Lower leg skin (tissue), 4 donors: ENCODE data around the gene CACNA1B. TPM values are rescaled to one million over a fixed set of nuclear protein-coding genes. Genes with fewer than 3 reads are reported as not detected.
"Not testable (repeated sequence)": the region's sequence is repeated elsewhere in the genome, so short reads cannot be mapped to it uniquely, and the experiment has no call there.

Experiments
- DNase-seq, 2 donors: peaks; one replicate each; pipeline ENCODE4 v3.0.0-alpha.2; 2019; ENCODE audit warnings: low spot score in 2 of 2
- H3K4me3 ChIP-seq: fragments of 200-600 bp; sonication (generic); 2 replicates; pipeline ENCODE4 v1.5.1; 2017; ENCODE audit warnings: mild to moderate bottlenecking, low read depth; ENCODE audit not compliant: poor library complexity, severe bottlenecking
- CTCF ChIP-seq, 3 donors: fragments of 450-650 bp; IDR thresholded peaks; one replicate each; pipeline ENCODE4 v1.5.1; 2016; ENCODE audit warnings: antibody characterized with exemption in 3 of 3, mild to moderate bottlenecking in 3 of 3, moderate library complexity in 2 of 3
- POLR2A ChIP-seq, 2 donors: fragments of 450-650 bp; IDR thresholded peaks; one replicate each; pipeline ENCODE4 v1.6.1; 2016 to 2017; ENCODE audit warnings: antibody characterized with exemption in 2 of 2, mild to moderate bottlenecking in 1 of 2, moderate library complexity in 1 of 2
- WGBS, 2 donors: methylation state at CpG; one replicate each; pipeline ENCODE4 v1.1.5; 2018; 5-methylcytosine and 5-hydroxymethylcytosine counted together
- intact Hi-C: fragments of 100-400 bp; cut with DNase I; formaldehyde crosslinking; loops from one replicate; pipeline ENCODE4 v1.15.0; 2023; ENCODE audit warnings: low total_unique reads
- total RNA-seq, 4 donors: library from RNA; depleted of rRNA; stranded (reverse); fragments of >200 nt; gene quantifications; one replicate each; pipeline ENCODE4 v1.1.0, GENCODE V29; 2016

Gene CACNA1B
- total RNA-seq, 4 donors from 2014 or later, result not detected

GRCh38 chr9:138112090-138112748 lies 234.6 kb downstream of the CACNA1B start:
- DNase-seq, result peak in 1 of 2 donors; percentile 64
- no peak overlapping the region for H3K4me3 ChIP-seq
- WGBS, 2 donors, result 78 to 90% methylated on average over 16 of the region's 16 CpGs
- intact Hi-C loops, result no loop called here
- TF ChIP-seq CTCF (IDR thresholded peaks at IDR 0.05), result no peak
- no peak for TF ChIP-seq POLR2A (IDR thresholded peaks at IDR 0.05)

GRCh38 chr9:138112791-138113600 lies 235.4 kb downstream of the CACNA1B start:
- 88 to 90% methylated on average over 36 of the region's 36 CpGs for WGBS, 2 donors
- TF ChIP-seq CTCF (IDR thresholded peaks at IDR 0.05) (no peak), POLR2A (IDR thresholded peaks at IDR 0.05) (no peak)
- H3K4me3 ChIP-seq, result no peak overlapping the region
- intact Hi-C loops, result no loop called here
- DNase-seq, result peak in 1 of 2 donors; percentile 49

- peak in 1 of 2 donors; percentile 50 for DNase-seq
- 88 to 90% methylated on average over 18 to 23 of the region's 23 CpGs for WGBS, 2 donors
- intact Hi-C loops, result not testable (repeated sequence)
Observed at GRCh38 chr9:138113701-138114325, 236.2 kb downstream of the CACNA1B start.

GRCh38 chr9:138114501-138115245 lies 237.1 kb downstream of the CACNA1B start:
- TF ChIP-seq POLR2A (IDR thresholded peaks at IDR 0.05) (no peak), CTCF (IDR thresholded peaks at IDR 0.05) (no peak)
- peak in 1 of 2 donors; percentile 50 for DNase-seq
- 83 to 84% methylated on average over 10 of the region's 10 CpGs for WGBS, 2 donors
- no peak overlapping the region for H3K4me3 ChIP-seq
- intact Hi-C loops, result no loop called here

More at GRCh38 chr9:138113701-138114325, 236.2 kb downstream of the CACNA1B start:
- H3K4me3 ChIP-seq, result not testable (repeated sequence)

GRCh38 chr9:138115506-138115905 lies 237.9 kb downstream of the CACNA1B start:
- intact Hi-C loops, result no loop called here
- no peak overlapping the region for H3K4me3 ChIP-seq
- peak in 1 of 2 donors; percentile 68 for DNase-seq
- TF ChIP-seq POLR2A (IDR thresholded peaks at IDR 0.05) (no peak), CTCF (IDR thresholded peaks at IDR 0.05) (no peak)
- WGBS, 2 donors, result 84 to 86% methylated on average over 7 of the region's 7 CpGs
